Measurements from ENCODE around the gene NUDT3.

DNA sequence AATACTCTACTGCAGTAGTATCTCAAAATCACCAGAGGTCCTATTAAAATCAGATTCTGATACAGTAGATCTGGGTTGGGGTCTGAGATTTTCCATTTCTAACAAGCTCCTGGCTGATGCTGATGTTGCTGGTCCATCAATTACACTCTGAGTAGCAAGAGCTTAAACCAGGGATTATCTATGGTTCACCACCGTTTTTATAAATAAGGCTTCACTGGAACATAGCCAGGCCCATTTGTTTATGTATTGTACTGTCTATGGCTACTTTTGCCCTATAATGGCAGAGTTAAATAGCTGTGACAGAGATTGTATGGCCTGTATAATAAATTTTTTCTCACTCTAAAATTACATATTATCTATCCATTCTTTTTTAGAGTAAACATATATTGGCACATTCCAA is 53.0 kb downstream of the NUDT3 start:
- no peak for TF ChIP-seq TOX (CRISPR knock-in tag; IDR thresholded peaks at IDR 0.05; ENCODE audit: borderline replicate concordance)
- TF ChIP-seq ZFP3 (CRISPR knock-in tag; IDR thresholded peaks at IDR 0.05), result no peak
- no peak for TF ChIP-seq ZFP30 (CRISPR knock-in tag; IDR thresholded peaks at IDR 0.05)
- TF ChIP-seq, protein P1, sequence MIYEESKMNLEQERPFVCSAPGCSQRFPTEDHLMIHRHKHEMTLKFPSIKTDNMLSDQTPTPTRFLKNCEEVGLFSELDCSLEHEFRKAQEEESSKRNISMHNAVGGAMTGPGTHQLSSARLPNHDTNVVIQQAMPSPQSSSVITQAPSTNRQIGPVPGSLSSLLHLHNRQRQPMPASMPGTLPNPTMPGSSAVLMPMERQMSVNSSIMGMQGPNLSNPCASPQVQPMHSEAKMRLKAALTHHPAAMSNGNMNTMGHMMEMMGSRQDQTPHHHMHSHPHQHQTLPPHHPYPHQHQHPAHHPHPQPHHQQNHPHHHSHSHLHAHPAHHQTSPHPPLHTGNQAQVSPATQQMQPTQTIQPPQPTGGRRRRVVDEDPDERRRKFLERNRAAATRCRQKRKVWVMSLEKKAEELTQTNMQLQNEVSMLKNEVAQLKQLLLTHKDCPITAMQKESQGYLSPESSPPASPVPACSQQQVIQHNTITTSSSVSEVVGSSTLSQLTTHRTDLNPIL (CRISPR knock-in tag; IDR thresholded peaks at IDR 0.05; ENCODE audit: low read depth), result no peak
- TF ChIP-seq CSDC2 (CRISPR knock-in tag; IDR thresholded peaks at IDR 0.05), result no peak
- TF ChIP-seq OSR1 (CRISPR knock-in tag; IDR thresholded peaks at IDR 0.05), result no peak
- TF ChIP-seq GLIS3 (CRISPR knock-in tag; IDR thresholded peaks at IDR 0.05), result no peak
- TF ChIP-seq, protein P2, sequence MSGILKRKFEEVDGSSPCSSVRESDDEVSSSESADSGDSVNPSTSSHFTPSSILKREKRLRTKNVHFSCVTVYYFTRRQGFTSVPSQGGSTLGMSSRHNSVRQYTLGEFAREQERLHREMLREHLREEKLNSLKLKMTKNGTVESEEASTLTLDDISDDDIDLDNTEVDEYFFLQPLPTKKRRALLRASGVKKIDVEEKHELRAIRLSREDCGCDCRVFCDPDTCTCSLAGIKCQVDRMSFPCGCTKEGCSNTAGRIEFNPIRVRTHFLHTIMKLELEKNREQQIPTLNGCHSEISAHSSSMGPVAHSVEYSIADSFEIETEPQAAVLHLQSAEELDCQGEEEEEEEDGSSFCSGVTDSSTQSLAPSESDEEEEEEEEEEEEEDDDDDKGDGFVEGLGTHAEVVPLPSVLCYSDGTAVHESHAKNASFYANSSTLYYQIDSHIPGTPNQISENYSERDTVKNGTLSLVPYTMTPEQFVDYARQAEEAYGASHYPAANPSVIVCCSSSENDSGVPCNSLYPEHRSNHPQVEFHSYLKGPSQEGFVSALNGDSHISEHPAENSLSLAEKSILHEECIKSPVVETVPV (CRISPR knock-in tag; IDR thresholded peaks at IDR 0.05), result no peak
- TF ChIP-seq, protein P3, sequence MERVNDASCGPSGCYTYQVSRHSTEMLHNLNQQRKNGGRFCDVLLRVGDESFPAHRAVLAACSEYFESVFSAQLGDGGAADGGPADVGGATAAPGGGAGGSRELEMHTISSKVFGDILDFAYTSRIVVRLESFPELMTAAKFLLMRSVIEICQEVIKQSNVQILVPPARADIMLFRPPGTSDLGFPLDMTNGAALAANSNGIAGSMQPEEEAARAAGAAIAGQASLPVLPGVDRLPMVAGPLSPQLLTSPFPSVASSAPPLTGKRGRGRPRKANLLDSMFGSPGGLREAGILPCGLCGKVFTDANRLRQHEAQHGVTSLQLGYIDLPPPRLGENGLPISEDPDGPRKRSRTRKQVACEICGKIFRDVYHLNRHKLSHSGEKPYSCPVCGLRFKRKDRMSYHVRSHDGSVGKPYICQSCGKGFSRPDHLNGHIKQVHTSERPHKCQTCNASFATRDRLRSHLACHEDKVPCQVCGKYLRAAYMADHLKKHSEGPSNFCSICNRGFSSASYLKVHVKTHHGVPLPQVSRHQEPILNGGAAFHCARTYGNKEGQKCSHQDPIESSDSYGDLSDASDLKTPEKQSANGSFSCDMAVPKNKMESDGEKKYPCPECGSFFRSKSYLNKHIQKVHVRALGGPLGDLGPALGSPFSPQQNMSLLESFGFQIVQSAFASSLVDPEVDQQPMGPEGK (CRISPR knock-in tag; IDR thresholded peaks at IDR 0.05; ENCODE audit: borderline replicate concordance), result no peak
- TF ChIP-seq SNAI2 (CRISPR knock-in tag; IDR thresholded peaks at IDR 0.05), result no peak
- TF ChIP-seq PPARA (CRISPR knock-in tag; IDR thresholded peaks at IDR 0.05; ENCODE audit: borderline replicate concordance), result no peak
- TF ChIP-seq RARB (CRISPR knock-in tag; IDR thresholded peaks at IDR 0.05), result no peak

Measured in SK-N-SH treated with all-trans-retinoic acid at 6 μM for 48 hours (cell line).